Inflammatory macrophage treated with lipopolysaccharide for 4 hours (primary cell): Measurements from ENCODE around the gene SLC25A15.
"Not testable (repeated sequence)": the region's sequence is repeated elsewhere in the genome, so short reads cannot be mapped to it uniquely, and the experiment has no call there.

Experiments used
- DNase-seq: peaks from one replicate; pipeline ENCODE4 v3.0.0-alpha.2; 2020

Gene SLC25A15

GRCh38 chr13:40814803-40815202 lies 25.4 kb downstream of the SLC25A15 start:
- DNase-seq = no peak

GRCh38 chr13:40818926-40819325 lies 29.5 kb downstream of the SLC25A15 start:
- DNase-seq = no peak

GRCh38 chr13:40819797-40820315 lies 30.4 kb downstream of the SLC25A15 start:
- DNase-seq = no peak

GRCh38 chr13:40839725-40840124 lies 50.3 kb downstream of the SLC25A15 start:
- DNase-seq = peak; percentile 22

GRCh38 chr13:40840955-40841354 lies 51.5 kb downstream of the SLC25A15 start:
- DNase-seq = not testable (repeated sequence)
